ENCODE measurements around the gene FLYWCH2.
"Not testable (repeated sequence)": the region's sequence is repeated elsewhere in the genome, so short reads cannot be mapped to it uniquely, and the experiment has no call there.

FLYWCH2 gene

DNA sequence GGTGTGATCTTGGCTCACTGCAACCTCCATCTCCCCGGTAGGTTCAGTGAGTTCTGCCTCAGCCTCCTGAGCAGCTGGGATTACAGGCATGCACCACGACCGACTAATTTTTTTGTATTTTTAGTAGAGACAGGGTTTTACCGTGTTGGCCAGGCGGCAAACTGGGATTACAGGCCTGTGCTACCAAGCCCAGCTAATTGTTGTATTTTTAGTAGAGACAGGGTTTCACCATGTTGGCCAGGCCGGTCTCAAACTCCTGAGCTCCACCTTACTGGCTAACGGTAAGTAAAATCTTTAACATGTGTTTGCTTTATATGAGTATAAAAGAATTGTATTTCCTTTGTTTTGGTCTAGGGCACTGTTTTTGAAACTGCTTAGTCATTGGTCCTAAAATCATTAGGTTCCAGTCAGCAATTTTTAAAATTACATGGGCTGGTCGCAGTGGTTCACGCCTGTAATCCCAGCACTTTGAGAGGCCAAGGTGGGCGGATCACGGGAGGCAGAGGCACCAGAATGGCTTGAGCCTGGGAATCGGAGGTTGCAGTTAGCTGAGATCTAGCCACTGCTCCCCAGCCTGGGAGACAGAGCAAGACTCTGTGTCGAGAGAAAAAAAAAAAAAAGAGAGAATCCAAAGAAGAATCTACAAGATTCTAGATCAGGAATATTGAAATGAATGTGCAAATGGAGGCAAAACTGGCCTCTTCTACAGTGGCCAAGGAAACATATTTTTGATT is 32.3 kb downstream of the FLYWCH2 start:
- no peak for DNase-seq

DNA sequence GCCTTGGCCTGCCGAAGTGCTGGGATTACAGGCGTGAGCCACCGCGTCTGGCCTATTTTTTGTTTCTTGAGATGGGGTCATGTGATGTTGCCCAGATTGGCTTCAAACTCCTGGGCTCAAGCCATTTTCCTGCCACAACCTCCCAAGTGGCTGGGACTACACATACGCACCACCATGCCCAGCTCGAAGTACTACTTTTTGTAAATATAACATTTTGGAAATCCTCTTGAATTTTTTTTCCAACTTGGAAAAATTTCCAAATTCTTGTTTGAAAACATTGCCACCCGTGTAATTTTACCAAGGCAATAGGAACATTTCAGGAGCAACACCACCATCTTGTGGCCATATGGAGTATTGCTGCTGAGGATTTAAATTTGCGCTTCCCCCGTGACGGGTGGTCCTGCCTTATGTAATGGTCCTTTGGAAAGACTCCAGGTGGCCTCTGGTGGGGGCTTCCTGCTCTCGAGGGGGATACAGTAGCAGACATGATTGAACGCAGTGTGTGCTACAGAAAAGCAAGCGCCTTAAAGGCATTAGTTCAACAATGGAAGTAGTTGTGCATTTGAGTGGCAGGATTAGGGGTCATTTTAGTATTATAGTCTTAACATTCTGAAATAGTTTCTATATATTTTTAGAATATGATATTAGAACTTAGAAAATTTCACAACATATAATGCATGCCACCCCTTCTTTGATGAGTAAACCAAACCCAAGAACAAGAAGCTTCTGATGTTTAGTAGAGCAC is 36.7 kb downstream of the FLYWCH2 start:
- DNase-seq = peak; percentile 59 to 77

- DNase-seq = no peak
These were observed 40.5 kb downstream of the FLYWCH2 start for GRCh38 chr16:2923481-2923880.

- DNase-seq = no peak
These were observed 42.1 kb downstream of the FLYWCH2 start for GRCh38 chr16:2924901-2925755.

DNA sequence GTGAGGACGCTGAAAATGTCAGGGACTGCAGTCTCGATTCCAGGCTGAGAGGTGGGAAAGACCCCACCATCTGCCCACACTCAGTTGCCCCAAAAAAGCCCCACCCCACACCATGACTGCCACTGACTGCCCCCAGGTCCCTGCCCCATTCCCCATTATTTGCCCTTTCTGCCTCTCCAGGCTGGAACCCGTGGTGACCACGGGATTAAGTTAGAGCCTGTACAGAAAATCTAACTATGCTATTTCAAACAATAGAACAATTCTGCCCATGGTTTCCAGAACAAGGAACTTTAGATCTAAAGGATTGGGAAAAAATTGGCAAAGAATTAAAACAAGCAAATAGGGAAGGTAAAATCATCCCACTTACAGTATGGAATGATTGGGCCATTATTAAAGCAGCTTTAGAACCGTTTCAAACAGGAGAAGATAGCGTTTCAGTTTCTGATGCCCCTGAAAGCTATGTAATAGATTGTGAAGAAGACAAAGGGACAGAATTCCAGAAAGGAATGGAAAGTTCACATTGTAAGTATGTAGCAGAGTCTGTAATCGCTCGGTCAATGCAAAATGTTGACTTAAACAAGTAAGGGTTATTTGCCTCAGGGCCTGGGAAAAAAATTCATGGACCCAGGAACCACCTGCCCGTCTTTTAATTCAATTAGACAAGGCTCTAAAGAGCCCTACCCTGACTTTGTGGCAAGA is 43.1 kb downstream of the FLYWCH2 start:
- no peak for DNase-seq

- DNase-seq = no peak
These were observed 43.6 kb downstream of the FLYWCH2 start for GRCh38 chr16:2926650-2926999.

- DNase-seq = peak; percentile 87 to 91
These were observed 44.1 kb downstream of the FLYWCH2 start for GRCh38 chr16:2927010-2927646.

GRCh38 chr16:2928151-2928550 is 45.1 kb downstream of the FLYWCH2 start:
- not testable (repeated sequence) for DNase-seq

GRCh38 chr16:2928796-2929195 is 45.8 kb downstream of the FLYWCH2 start:
- DNase-seq = no peak

GRCh38 chr16:2929693-2930092 is 46.7 kb downstream of the FLYWCH2 start:
- DNase-seq = no peak

- DNase-seq = no peak
These were observed 47.2 kb downstream of the FLYWCH2 start for GRCh38 chr16:2930236-2930635.

DNA sequence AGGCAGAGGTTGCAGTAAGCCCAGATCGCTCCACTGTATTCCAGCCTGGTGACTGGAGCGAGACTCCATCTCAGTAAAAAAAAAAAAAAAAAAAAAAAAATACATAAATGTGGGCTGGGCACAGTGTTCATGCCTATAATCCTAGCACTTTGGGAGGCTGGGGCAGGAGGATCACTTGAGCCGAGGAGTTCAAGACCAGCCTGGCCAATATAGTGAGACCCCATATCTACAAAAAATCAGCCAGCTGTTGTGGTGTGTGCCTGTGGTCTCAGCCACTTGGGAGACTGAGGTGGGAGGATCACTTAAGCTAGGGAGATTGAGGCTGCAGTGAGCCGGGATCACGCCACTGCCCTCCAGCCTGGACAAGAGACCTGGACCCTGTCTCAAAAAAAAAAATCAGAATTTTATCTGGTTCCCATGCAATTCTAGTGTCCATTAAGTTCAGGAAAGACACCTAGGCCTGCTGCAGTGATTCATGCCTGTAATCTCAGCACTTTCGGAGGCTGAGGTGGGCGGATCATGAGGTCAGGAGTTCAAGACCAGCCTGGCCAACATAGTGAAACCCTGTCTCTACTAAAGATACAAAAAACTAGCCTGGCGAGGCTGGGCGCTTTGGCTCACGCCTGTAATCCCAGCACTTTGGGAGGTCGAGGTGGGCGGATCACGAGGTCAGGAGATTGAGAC is 48.4 kb downstream of the FLYWCH2 start:
- not testable (repeated sequence) for DNase-seq

DNA sequence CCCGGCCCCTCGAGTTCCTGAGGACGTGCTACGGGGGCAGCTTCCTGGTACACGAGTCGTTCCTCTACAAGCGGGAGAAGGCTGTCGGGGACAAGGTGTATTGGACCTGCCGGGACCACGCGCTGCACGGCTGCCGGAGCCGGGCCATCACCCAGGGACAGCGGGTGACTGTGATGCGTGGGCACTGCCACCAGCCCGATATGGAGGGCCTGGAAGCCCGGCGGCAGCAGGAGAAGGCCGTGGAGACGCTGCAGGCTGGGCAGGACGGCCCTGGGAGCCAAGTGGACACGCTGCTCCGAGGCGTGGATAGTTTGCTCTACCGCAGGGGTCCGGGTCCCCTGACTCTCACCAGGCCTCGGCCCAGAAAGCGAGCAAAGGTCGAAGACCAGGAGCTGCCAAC is 50.1 kb downstream of the FLYWCH2 start:
- no peak for DNase-seq

GRCh38 chr16:2933701-2934100 is 50.7 kb downstream of the FLYWCH2 start:
- no peak for DNase-seq

DNA sequence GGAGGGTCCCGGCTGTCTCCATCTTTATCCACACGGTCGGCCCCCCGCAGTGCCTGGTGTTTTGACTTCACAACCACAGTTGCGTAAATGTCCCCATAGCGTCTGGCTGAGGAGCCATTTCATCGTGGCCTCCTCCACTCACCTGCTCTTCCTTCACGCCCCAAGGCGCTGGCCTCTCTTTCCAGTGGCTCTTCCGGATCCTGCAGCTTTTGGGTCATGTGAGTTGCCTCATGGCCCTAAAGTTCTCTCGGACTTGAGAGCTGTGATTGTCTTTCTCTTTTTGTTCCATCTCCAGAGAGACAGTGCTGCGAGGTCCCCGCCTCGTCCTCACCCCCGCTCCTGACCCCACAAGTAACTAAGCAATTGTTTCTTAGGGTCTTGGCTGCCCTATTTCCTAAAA is 51.4 kb downstream of the FLYWCH2 start:
- DNase-seq = no peak

- no peak for DNase-seq
These were observed 53.5 kb downstream of the FLYWCH2 start for GRCh38 chr16:2936436-2937011.

GRCh38 chr16:2937170-2937569 is 54.2 kb downstream of the FLYWCH2 start:
- no peak for DNase-seq

DNA sequence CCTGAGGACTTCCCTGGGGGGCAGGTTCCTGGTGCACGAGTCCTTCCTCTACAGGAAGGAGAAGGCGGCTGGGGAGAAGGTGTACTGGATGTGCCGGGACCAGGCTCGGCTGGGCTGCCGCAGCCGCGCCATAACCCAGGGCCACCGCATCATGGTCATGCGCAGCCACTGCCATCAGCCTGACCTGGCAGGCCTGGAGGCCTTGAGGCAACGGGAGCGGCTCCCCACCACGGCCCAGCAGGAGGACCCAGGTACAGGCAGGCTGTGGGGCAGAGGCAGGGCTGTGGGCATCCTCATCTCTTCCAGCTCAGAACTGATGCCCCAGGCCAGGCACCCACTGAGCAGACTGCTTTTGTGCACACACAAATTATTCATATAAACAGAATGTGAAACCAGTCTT is 55.2 kb downstream of the FLYWCH2 start:
- DNase-seq = no peak

- no peak for DNase-seq
These were observed 57.0 kb downstream of the FLYWCH2 start for GRCh38 chr16:2939968-2940367.

DNA sequence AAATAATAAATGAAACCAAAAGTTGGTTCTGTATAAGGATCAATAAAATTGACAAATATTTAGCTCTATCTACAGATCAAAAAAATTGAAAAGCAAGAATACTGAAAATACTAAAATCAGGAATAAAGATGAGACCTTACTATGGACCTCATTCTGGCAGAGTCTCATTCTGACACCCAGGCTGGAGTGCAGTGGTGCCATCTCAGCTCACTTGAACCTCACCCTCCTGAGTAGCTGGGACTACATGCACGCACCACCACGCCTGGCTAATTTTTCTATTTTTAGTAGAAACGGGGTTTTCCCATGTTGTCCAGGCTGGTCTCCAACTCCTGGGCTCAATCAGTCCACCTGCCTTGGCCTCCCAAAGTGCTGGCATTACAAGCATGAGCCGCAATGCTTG is 59.0 kb downstream of the FLYWCH2 start:
- no peak for DNase-seq

- not testable (repeated sequence) for DNase-seq
These were observed 60.7 kb downstream of the FLYWCH2 start for GRCh38 chr16:2943716-2944115.

All from CD4-positive, alpha-beta T cell treated with Interleukin-1 beta for 1 hour (primary cell).